H54 (cell line): Measurements from ENCODE around the gene ACOXL.

Source experiments
- DNase-seq: peaks from one replicate; pipeline ENCODE4 v3.0.0; 2011; ENCODE audit warnings: low spot score, mixed read lengths; ENCODE audit not compliant: insufficient read length
- FAIRE-seq: peaks from 3 replicates; lab custom pipeline; 2011; peaks lifted over from hg19 to GRCh38; lab: Jason Lieb, UNC
- POLR2A ChIP-seq: IDR thresholded peaks from 2 replicates; pipeline ENCODE4 v1.6.1; 2011; ENCODE audit warnings: low read depth, mild to moderate bottlenecking, low read length

ACOXL gene

DNA sequence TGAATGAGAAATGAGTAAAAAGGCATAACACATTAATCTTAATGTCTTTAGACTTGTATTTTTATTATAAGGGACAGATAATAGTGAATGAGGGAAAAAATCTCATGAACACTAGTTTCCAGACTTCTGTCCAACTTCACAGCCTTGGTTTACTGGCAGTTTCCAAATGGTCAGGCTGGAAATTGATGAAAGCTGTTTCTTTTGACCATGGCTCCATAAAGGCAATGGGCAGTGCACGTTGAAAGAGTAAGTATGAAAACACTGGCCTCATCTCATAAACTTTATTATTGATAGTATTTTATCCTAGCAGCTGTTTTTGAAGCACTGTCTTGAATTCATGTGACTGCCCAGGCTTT, 411.4 kb downstream of the ACOXL start:
- no peak for TF ChIP-seq POLR2A
- no peak for DNase-seq
- FAIRE-seq, result no peak

DNA sequence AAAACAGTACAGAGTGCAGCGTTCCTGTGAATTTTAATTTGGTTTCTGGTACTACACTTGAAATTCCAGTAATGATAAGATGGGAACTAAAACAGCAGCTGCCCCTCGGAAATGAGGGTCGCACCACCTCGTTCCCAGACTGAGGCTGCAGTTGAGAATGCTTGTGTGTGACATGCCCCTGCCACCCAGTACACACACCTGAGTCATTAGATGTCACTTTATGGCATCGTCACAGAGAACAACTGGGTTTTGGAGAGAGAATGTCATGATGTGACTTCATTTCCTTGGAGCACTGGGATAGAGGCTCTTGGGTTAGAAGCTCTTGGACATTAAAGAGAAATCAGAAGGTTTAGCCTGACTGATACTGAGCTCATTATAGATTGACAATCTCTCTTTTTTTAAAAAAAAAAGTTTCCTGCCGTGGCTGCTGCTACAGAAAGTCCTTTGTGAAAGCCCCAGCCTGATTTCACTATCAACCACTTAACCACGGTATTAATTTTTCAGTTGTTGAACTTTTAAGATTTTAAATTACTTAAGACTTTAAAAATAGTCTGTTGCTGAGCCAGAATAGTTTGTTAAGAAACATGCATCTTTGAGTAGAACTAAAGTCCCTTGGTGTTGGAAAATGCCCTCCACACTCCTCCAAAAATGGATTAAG, 412.9 kb downstream of the ACOXL start:
- FAIRE-seq, result no peak
- no peak for DNase-seq
- TF ChIP-seq POLR2A, result no peak

GRCh38 chr2:111145951-111146350, 413.6 kb downstream of the ACOXL start:
- no peak for FAIRE-seq
- TF ChIP-seq POLR2A, result no peak
- DNase-seq, result no peak

GRCh38 chr2:111148225-111148873, 416.0 kb downstream of the ACOXL start:
- DNase-seq, result no peak
- no peak for TF ChIP-seq POLR2A
- no peak for FAIRE-seq

- no peak for TF ChIP-seq POLR2A
- FAIRE-seq, result no peak
- no peak for DNase-seq
These were observed 416.6 kb downstream of the ACOXL start for GRCh38 chr2:111148925-111149324.

- no peak for FAIRE-seq
- TF ChIP-seq POLR2A, result no peak
- DNase-seq, result no peak
These were observed 417.6 kb downstream of the ACOXL start for GRCh38 chr2:111149882-111150455.

DNA sequence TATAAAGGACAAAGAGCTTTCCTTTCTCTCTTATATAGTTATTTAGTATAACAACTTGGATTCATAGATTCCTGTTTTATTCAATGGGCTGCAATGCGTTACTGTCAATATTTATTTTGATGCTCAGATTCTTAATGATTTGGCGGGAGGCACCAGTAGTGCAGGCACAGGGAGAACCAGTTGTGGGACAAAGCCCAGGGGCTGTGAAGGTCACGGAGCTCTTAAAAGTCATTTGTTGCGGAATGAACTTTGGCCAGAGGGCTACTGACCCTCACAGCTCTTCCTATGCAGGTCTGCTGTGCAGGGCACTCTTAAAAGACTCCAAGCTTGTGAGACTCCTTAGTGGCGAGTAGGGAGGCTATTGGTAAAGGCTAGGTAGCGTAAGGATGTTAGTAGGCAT, 422.4 kb downstream of the ACOXL start:
- FAIRE-seq, result no peak
- TF ChIP-seq POLR2A, result no peak
- no peak for DNase-seq

DNA sequence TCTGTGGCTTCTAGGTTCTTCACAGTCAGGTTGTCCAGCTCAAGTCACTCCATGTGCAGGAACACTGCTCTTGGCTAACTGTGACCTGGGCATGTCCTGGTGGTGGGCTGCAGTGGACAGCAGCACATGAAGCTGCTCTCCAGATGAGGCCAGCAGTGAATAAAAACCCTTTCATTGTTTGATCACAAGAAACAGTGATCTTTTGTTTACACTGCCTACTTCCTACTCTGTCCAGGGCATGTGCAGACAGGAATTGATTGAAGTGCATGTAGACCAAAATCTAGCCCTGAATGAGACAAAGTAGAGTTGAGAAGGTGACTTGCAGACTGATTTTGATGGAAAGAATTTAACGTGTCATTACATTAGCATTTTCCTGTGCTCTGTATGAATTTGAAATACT, 423.2 kb downstream of the ACOXL start:
- no peak for TF ChIP-seq POLR2A
- DNase-seq (no peak), FAIRE-seq (no peak)

DNA sequence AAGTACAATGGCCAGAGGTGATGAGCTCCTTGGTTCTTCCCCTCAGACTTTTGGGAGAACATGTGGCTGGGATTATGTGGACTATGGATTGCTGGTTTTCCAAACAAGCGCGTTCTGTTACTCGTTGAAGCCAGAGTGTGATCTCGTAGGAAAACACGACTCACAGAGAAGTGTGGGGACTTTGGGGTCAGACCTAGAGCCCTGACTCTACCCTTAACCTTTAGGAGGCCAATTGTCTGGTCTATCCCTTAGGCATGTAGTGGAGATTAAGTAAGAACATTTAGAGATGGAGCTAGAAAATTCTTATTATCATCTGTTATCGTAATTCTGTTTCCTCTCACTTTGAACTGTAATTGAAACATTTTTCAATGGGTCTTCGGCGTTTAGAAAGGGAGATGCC, 424.2 kb downstream of the ACOXL start:
- no peak for DNase-seq
- no peak for FAIRE-seq
- no peak for TF ChIP-seq POLR2A

DNA sequence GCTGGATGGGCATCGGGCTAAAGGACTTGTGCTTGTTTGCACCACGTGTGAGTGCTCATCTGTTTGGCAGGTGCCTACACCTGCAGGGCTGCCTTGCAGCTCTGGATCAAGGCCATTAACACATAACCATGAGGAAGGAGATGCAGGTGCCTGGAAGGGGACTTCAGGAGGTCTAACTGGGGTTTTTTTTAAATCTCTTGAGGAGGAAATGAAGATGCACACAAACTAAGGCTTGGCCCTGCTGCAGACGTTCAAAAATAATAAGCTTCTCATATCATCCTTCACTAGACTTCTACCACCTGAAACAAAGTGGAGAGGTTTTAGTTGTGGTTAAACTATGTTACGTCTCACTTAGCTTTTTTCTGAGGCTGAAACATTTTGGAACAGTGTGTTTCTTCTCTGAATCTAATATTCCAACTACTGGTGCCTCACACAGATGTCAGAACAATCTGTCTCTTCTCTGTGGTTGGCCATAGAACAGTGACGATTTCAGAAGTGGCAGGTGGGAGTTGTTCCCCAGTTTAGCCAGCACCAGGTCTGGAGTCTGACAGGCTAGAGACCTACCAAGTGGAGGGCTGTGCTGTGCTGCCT, 424.8 kb downstream of the ACOXL start:
- FAIRE-seq (no peak), DNase-seq (no peak)
- TF ChIP-seq POLR2A, result no peak

DNA sequence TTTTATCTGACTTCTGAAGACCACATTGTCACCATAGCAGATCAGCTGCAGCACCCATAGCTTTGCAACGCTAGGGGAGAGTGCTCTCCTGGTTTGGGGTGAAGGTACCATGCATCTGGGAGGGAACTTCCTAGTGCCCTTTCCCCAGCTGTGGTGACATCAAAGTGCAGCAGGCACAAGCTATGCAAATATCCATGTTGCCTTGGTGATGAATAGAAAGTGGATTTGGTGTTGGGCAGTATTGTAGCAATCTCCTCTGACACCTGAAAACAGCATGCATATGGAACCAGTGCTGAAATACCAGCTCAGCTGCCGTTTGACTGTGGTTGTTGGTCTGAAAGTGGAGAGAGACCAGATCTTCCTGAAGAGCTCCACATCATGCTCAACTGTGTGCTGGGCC, 425.4 kb downstream of the ACOXL start:
- FAIRE-seq (no peak), DNase-seq (no peak)
- TF ChIP-seq POLR2A, result no peak

GRCh38 chr2:111159641-111160040, 427.3 kb downstream of the ACOXL start:
- no peak for DNase-seq
- no peak for FAIRE-seq
- no peak for TF ChIP-seq POLR2A

- peak; percentile 59 for DNase-seq
- peak; percentile 87 for FAIRE-seq
- no peak for TF ChIP-seq POLR2A
These were observed 428.4 kb downstream of the ACOXL start for GRCh38 chr2:111160758-111161157.

DNA sequence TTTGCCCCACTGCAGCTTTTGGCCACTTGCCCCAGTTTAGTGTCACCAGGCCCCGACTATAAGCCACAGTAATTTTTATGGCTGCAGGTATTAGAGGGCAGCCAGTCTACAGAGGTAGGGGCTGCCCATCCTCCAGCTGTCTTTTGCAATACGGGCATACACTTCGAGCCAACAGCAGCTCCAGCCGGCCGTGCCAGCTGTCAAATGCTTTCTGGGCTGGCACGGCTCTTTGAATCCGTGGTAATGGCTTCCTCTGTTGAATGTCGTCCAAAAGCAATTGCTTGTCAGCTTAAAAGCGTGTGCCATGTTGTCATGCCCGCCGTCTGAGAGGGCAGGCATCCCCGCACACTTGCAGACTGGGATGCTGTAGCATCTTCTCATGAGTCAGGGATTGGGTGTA, 429.6 kb downstream of the ACOXL start:
- FAIRE-seq, result no peak
- no peak for DNase-seq
- TF ChIP-seq POLR2A, result no peak
